Spleen (tissue), 7 donors: ENCODE data around the gene TNRC6B.

Source experiments
- POLR2A ChIP-seq, 3 donors: fragments of 450-650 bp; IDR thresholded peaks; one replicate each; pipeline ENCODE4 v1.5.1; 2017; ENCODE audit warnings: antibody characterized with exemption in 3 of 3, mild to moderate bottlenecking in 1 of 3
- TF ChIP-seq, protein P1 (sequence below), 11 experiments: fragments of 200-600 bp in 7 of 11; fragments of 450-650 bp in 4 of 11; sonication (generic) in 4 of 11; IDR thresholded peaks in 8 of 11; conservative IDR thresholded peaks in 3 of 11; 1 replicate in 7 of 11; 2 replicates in 4 of 11; pipeline versions ENCODE4 v1.4.0 to v1.8.0; 2016 to 2021; ENCODE audit warnings: antibody characterized with exemption in 11 of 11, inconsistent platforms in 4 of 11, mild to moderate bottlenecking in 1 of 11
- donor health status: DM: no; HTN: no; CAD: no; lungs with moderate emphysema.
- donor health status: DM: no; HTN: no; CAD: no.
- donor health status: DM: no; HTN: no; CAD: no.

DNA sequence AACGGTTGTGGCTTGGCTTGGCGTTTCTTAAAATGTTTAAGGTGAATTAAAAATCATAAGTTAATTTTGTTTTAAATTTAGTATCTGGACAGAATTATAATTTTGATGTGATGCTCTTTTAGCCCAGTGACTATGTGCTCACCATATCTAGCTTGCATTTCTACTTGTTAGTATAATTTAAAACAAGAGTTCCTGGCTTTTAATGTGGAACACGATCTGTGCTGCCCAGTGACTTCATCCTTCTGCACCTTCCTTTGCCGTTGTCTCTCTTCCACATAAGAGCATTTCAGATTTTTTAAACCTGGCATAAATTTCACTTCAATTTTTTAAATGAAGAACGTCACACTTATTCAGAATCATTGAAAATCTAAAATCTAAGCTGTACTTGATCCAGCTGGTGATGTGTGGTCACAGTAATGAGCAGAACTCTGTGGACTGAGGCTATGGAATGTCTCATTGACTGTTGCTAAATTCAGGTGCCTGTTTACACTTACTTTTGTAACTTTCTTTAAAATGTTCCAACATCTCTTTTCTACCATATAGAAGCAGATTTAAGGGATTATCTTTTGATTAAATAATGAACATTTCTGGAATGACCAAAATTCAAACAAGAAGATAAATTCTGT lies 93.1 kb downstream of the TNRC6B start:
- TF ChIP-seq, protein P1, sequence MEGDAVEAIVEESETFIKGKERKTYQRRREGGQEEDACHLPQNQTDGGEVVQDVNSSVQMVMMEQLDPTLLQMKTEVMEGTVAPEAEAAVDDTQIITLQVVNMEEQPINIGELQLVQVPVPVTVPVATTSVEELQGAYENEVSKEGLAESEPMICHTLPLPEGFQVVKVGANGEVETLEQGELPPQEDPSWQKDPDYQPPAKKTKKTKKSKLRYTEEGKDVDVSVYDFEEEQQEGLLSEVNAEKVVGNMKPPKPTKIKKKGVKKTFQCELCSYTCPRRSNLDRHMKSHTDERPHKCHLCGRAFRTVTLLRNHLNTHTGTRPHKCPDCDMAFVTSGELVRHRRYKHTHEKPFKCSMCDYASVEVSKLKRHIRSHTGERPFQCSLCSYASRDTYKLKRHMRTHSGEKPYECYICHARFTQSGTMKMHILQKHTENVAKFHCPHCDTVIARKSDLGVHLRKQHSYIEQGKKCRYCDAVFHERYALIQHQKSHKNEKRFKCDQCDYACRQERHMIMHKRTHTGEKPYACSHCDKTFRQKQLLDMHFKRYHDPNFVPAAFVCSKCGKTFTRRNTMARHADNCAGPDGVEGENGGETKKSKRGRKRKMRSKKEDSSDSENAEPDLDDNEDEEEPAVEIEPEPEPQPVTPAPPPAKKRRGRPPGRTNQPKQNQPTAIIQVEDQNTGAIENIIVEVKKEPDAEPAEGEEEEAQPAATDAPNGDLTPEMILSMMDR (IDR thresholded peaks at IDR 0.05 in 8 of 11, conservative IDR thresholded peaks at IDR 0.05 in 3 of 11) = no peak
- no peak for TF ChIP-seq POLR2A (IDR thresholded peaks at IDR 0.05)
